ENCODE measurements around the gene NR6A1. TPM values are rescaled to one million over a fixed set of nuclear protein-coding genes. Genes with fewer than 3 reads are reported as not detected.

The NR6A1 gene
- total RNA-seq, 1 experiment from 2014 or later, result 6.7 TPM

GRCh38 chr9:124755061-124755460 lies 16.1 kb downstream of the NR6A1 start:
- Mint-ChIP-seq H3K27ac (ENCODE audit: unreplicated experiment) (no peak overlapping the region), H3K27me3 (ENCODE audit: unreplicated experiment) (no peaks in the 10 kb centered on the region), H3K4me3 (ENCODE audit: low read depth, unreplicated experiment) (no peak overlapping the region), H3K9me3 (ENCODE audit: low read depth, unreplicated experiment) (no peaks in the 10 kb centered on the region), H3K4me1 (ENCODE audit: low read depth, unreplicated experiment) (peaks cover 28% of the 10 kb centered on the region), H3K36me3 (ENCODE audit: insufficient read depth, unreplicated experiment) (no peaks in the 10 kb centered on the region)
- no TSS peak for BruUV-seq (replicated peaks)
- CTCF ChIA-PET, result no interaction called here
- DNase-seq, result no peak
- intact Hi-C loops (cut with micrococcal nuclease; ENCODE audit: unreplicated experiment), result no loop called here
- no peak for TF ChIP-seq CTCF (IDR thresholded peaks at IDR 0.05; ENCODE audit: unreplicated experiment)

GRCh38 chr9:124754289-124754688 lies 16.8 kb downstream of the NR6A1 start:
- no peaks in the 10 kb centered on the region for H3K27me3 Mint-ChIP-seq (ENCODE audit: unreplicated experiment)
- CTCF ChIA-PET, result no interaction called here
- DNase-seq, result no peak
- H3K4me1 Mint-ChIP-seq (ENCODE audit: low read depth, unreplicated experiment), result peaks cover 34% of the 10 kb centered on the region
- H3K4me3 Mint-ChIP-seq (ENCODE audit: low read depth, unreplicated experiment), result no peak overlapping the region
- no peak overlapping the region for H3K27ac Mint-ChIP-seq (ENCODE audit: unreplicated experiment)
- H3K36me3 Mint-ChIP-seq (ENCODE audit: insufficient read depth, unreplicated experiment), result no peaks in the 10 kb centered on the region
- intact Hi-C loops (cut with micrococcal nuclease; ENCODE audit: unreplicated experiment), result loop anchor here (1.0 to 5.0 kb wide), 3 partner anchors 42 to 202 kb away; no protein-coding TSS in a partner anchor
- no peaks in the 10 kb centered on the region for H3K9me3 Mint-ChIP-seq (ENCODE audit: low read depth, unreplicated experiment)
- BruUV-seq (replicated peaks), result no TSS peak
- TF ChIP-seq CTCF (IDR thresholded peaks at IDR 0.05; ENCODE audit: unreplicated experiment), result no peak

- no peaks in the 10 kb centered on the region for H3K36me3 Mint-ChIP-seq (ENCODE audit: insufficient read depth, unreplicated experiment)
- H3K9me3 Mint-ChIP-seq (ENCODE audit: low read depth, unreplicated experiment), result no peaks in the 10 kb centered on the region
- no peak for DNase-seq
- CTCF ChIA-PET, result interaction anchor here (0.8 to 1.2 kb wide), 2 partner anchors 10 to 12 kb away, joined by 3 to 5 read pairs; no protein-coding TSS in a partner anchor
- no TSS peak for BruUV-seq (replicated peaks)
- TF ChIP-seq CTCF (IDR thresholded peaks at IDR 0.05; ENCODE audit: unreplicated experiment), result no peak
- H3K4me3 Mint-ChIP-seq (ENCODE audit: low read depth, unreplicated experiment), result no peak overlapping the region
- H3K4me1 Mint-ChIP-seq (ENCODE audit: low read depth, unreplicated experiment), result peaks cover 21% of the 10 kb centered on the region
- no peak overlapping the region for H3K27ac Mint-ChIP-seq (ENCODE audit: unreplicated experiment)
- no peaks in the 10 kb centered on the region for H3K27me3 Mint-ChIP-seq (ENCODE audit: unreplicated experiment)
- intact Hi-C loops (cut with micrococcal nuclease; ENCODE audit: unreplicated experiment), result loop anchor here (5.0 kb wide), 2 partner anchors 136 to 201 kb away; no protein-coding TSS in a partner anchor
Observed at GRCh38 chr9:124752967-124753366, 18.1 kb downstream of the NR6A1 start.

GRCh38 chr9:124749781-124750180 lies 21.3 kb downstream of the NR6A1 start:
- CTCF ChIA-PET, result no interaction called here
- BruUV-seq (replicated peaks), result no TSS peak
- no peaks in the 10 kb centered on the region for H3K27me3 Mint-ChIP-seq (ENCODE audit: unreplicated experiment)
- no peak for DNase-seq
- peaks cover 20% of the 10 kb centered on the region for H3K4me1 Mint-ChIP-seq (ENCODE audit: low read depth, unreplicated experiment)
- H3K9me3 Mint-ChIP-seq (ENCODE audit: low read depth, unreplicated experiment), result no peaks in the 10 kb centered on the region
- TF ChIP-seq CTCF (IDR thresholded peaks at IDR 0.05; ENCODE audit: unreplicated experiment), result no peak
- no peak overlapping the region for H3K4me3 Mint-ChIP-seq (ENCODE audit: low read depth, unreplicated experiment)
- peak overlapping the region; percentile 29 for H3K27ac Mint-ChIP-seq (ENCODE audit: unreplicated experiment)
- H3K36me3 Mint-ChIP-seq (ENCODE audit: insufficient read depth, unreplicated experiment), result no peaks in the 10 kb centered on the region
- intact Hi-C loops (cut with micrococcal nuclease; ENCODE audit: unreplicated experiment), result loop anchor here (5.0 kb wide), 2 partner anchors 132 to 197 kb away; no protein-coding TSS in a partner anchor

Data from Calu3 (cell line).